ENCODE data around the gene NPLOC4. TPM values are rescaled to one million over a fixed set of nuclear protein-coding genes. Genes with fewer than 3 reads are reported as not detected.

The NPLOC4 gene
- total and polyA plus RNA-seq, 9 of the 15 experiments (the other 6 are each of a cell fraction or from before 2014, with no cell fraction given), result 1.5 to 116 (median 64.5) TPM

DNA sequence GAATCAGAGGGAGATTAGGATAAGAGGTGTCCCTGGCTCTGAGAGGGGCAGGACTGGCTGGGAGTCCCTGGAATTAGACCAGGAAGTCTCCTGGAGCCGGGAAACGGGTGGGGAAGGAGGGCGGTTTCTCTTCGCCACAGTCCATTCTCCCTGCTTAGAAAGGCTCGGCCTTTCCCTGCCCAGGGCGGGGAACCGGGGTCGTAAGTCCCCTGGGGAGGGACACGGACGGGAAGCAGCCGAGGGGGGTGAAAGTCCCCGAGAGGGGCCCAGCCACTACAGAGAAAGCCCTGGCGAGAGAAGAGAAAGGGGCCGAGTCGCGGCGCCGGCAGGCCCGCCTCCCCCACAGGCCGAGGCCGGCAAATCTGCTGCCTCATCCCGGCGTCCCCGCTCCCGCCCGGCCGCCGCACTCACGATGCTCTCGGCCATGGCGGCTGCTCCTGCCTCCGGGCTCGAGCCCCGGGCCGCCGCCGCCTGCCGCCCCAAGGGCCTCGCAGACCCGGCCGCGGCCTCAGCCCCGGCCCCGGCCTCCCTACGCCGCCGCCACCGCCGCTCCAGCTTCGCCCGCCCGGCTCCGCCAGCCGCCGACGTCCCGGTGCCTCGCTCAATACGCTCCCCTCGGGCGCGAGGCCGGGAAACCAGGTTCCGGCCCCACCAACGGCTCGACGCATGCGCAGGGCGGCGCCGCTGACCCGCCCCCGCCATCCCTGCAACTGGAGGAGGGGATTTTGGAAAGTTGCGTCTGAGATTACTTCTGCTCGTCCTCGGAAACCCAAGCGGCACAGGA lies at the start of gene NPLOC4, which contains the start of gene TSPAN10 (continued):
- TF ChIP-seq CBFB (CRISPR knock-in tag; IDR thresholded peaks at IDR 0.05) (no peak), GTF2E2 (tag; IDR thresholded peaks at IDR 0.05) (peak; percentile 97), NR3C1 (CRISPR knock-in tag; IDR thresholded peaks at IDR 0.05) (no peak), CBFA2T2 (conservative IDR thresholded peaks at IDR 0.05) (no peak), SMAD4 (CRISPR knock-in tag; conservative IDR thresholded peaks at IDR 0.05) (peak; percentile 95), GABPB2 (CRISPR knock-in tag; conservative IDR thresholded peaks at IDR 0.05) (no peak), ZNF134 (CRISPR knock-in tag; conservative IDR thresholded peaks at IDR 0.05) (no peak), SRSF1 (IDR thresholded peaks at IDR 0.05; ENCODE audit: low read depth, low read length) (no peak), RCOR1 (IDR thresholded peaks at IDR 0.05; ENCODE audit: borderline replicate concordance in 1 of 2, low read depth in 2 of 2, low read length in 2 of 2) (peak in 1 of 2 experiments; percentile 80; a peak in 2 of 4 replicates), BACH1 (tag; IDR thresholded peaks at IDR 0.05) (no peak), PRPF4 (IDR thresholded peaks at IDR 0.05; ENCODE audit: insufficient read depth, low read depth, low read length, poor library complexity, severe bottlenecking) (no peak), LEF1 (IDR thresholded peaks at IDR 0.05) (no peak), RHOXF2B (CRISPR knock-in tag; conservative IDR thresholded peaks at IDR 0.05) (no peak), ZNF785 (CRISPR knock-in tag; IDR thresholded peaks at IDR 0.05) (no peak), TEAD2 (tag; IDR thresholded peaks at IDR 0.05) (no peak), FOXA1 (IDR thresholded peaks at IDR 0.05; ENCODE audit: borderline replicate concordance) (no peak), ELF1 (tag; IDR thresholded peaks at IDR 0.05) (0 out of 2 replicates have a peak, but pooled peaks have one; percentile 47), SP1 (CRISPR knock-in tag; IDR thresholded peaks at IDR 0.05) (peak; percentile 82), COPS2 (conservative IDR thresholded peaks at IDR 0.05) (no peak), TRIM28 (IDR thresholded peaks at IDR 0.05) (no peak), NUFIP1 (IDR thresholded peaks at IDR 0.05; ENCODE audit: partially characterized antibody) (no peak), TAF15 (IDR thresholded peaks at IDR 0.05; ENCODE audit: low read depth, low read length) (no peak)
- TF ChIP-seq, protein P1, sequence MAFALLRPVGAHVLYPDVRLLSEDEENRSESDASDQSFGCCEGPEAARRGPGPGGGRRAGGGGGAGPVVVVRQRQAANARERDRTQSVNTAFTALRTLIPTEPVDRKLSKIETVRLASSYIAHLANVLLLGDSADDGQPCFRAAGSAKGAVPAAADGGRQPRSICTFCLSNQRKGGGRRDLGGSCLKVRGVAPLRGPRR (CRISPR knock-in tag; IDR thresholded peaks at IDR 0.05), result no peak
- TF ChIP-seq, protein P2, sequence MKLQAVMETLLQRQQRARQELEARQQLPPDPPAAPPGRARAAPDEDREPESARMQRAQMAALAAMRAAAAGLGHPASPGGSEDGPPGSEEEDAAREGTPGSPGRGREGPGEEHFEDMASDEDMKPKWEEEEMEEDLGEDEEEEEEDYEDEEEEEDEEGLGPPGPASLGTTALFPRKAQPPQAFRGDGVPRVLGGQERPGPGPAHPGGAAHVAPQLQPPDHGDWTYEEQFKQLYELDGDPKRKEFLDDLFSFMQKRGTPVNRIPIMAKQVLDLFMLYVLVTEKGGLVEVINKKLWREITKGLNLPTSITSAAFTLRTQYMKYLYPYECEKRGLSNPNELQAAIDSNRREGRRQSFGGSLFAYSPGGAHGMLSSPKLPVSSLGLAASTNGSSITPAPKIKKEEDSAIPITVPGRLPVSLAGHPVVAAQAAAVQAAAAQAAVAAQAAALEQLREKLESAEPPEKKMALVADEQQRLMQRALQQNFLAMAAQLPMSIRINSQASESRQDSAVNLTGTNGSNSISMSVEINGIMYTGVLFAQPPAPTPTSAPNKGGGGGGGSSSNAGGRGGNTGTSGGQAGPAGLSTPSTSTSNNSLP (IDR thresholded peaks at IDR 0.05; ENCODE audit: borderline replicate concordance, low read depth, low read length), result no peak
- TF ChIP-seq, protein P3, sequence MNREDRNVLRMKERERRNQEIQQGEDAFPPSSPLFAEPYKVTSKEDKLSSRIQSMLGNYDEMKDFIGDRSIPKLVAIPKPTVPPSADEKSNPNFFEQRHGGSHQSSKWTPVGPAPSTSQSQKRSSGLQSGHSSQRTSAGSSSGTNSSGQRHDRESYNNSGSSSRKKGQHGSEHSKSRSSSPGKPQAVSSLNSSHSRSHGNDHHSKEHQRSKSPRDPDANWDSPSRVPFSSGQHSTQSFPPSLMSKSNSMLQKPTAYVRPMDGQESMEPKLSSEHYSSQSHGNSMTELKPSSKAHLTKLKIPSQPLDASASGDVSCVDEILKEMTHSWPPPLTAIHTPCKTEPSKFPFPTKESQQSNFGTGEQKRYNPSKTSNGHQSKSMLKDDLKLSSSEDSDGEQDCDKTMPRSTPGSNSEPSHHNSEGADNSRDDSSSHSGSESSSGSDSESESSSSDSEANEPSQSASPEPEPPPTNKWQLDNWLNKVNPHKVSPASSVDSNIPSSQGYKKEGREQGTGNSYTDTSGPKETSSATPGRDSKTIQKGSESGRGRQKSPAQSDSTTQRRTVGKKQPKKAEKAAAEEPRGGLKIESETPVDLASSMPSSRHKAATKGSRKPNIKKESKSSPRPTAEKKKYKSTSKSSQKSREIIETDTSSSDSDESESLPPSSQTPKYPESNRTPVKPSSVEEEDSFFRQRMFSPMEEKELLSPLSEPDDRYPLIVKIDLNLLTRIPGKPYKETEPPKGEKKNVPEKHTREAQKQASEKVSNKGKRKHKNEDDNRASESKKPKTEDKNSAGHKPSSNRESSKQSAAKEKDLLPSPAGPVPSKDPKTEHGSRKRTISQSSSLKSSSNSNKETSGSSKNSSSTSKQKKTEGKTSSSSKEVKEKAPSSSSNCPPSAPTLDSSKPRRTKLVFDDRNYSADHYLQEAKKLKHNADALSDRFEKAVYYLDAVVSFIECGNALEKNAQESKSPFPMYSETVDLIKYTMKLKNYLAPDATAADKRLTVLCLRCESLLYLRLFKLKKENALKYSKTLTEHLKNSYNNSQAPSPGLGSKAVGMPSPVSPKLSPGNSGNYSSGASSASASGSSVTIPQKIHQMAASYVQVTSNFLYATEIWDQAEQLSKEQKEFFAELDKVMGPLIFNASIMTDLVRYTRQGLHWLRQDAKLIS (CRISPR knock-in tag; IDR thresholded peaks at IDR 0.05), result peak; percentile 7; the same call in 1 of the 2 replicates

Data from K562 (cell line).